ENCODE measurements around the gene GOLGA8K.
"Not testable (repeated sequence)": the region's sequence is repeated elsewhere in the genome, so short reads cannot be mapped to it uniquely, and the experiment has no call there.

DNA sequence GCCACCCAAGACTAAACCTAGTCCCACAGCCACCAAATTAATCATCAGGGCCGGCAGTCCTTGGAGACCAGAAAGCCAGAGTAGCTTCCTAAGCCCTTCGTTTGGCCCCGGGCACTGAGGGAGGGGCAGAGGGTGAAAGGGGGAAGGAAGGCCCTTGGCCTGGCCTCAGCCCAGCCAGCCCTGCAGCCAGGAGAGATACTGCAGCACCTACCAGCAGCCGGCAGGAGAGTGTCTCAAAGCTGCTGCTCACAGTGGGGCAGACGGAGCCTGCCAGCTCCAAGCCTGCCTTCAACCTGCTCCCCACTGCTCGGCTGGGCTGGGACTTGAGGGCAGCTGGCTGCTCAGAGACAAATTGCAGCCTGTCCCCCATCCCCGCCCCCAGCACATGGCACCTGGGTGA, 50.3 kb downstream of the GOLGA8K start:
- TF ChIP-seq POLR2A (IDR thresholded peaks at IDR 0.05; ENCODE audit: low read length); GATA1 (IDR thresholded peaks at IDR 0.05; ENCODE audit: low read depth, low read length): not testable (repeated sequence)
